Lower leg skin (tissue), 3 donors: ENCODE measurements around the gene INAFM2.

Experiments used
- POLR2A ChIP-seq, 2 donors: fragments of 450-650 bp; IDR thresholded peaks; one replicate each; pipeline ENCODE4 v1.6.1; 2016 to 2017; ENCODE audit warnings: antibody characterized with exemption in 2 of 2, mild to moderate bottlenecking in 1 of 2, moderate library complexity in 1 of 2
- TF ChIP-seq, protein P1 (sequence below), 3 donors: fragments of 450-650 bp; IDR thresholded peaks; one replicate each; pipeline ENCODE4 v1.5.1; 2016; ENCODE audit warnings: antibody characterized with exemption in 3 of 3, mild to moderate bottlenecking in 3 of 3, moderate library complexity in 2 of 3

- no peak for TF ChIP-seq POLR2A (IDR thresholded peaks at IDR 0.05)
- TF ChIP-seq, protein P1, sequence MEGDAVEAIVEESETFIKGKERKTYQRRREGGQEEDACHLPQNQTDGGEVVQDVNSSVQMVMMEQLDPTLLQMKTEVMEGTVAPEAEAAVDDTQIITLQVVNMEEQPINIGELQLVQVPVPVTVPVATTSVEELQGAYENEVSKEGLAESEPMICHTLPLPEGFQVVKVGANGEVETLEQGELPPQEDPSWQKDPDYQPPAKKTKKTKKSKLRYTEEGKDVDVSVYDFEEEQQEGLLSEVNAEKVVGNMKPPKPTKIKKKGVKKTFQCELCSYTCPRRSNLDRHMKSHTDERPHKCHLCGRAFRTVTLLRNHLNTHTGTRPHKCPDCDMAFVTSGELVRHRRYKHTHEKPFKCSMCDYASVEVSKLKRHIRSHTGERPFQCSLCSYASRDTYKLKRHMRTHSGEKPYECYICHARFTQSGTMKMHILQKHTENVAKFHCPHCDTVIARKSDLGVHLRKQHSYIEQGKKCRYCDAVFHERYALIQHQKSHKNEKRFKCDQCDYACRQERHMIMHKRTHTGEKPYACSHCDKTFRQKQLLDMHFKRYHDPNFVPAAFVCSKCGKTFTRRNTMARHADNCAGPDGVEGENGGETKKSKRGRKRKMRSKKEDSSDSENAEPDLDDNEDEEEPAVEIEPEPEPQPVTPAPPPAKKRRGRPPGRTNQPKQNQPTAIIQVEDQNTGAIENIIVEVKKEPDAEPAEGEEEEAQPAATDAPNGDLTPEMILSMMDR (IDR thresholded peaks at IDR 0.05): no peak
These were observed 16.1 kb downstream of the INAFM2 start for GRCh38 chr15:40339621-40339945.
